Measurements from ENCODE around the gene ATG9A. TPM values are rescaled to one million over a fixed set of nuclear protein-coding genes. Genes with fewer than 3 reads are reported as not detected.

Gene ATG9A
- total RNA-seq, 6 donors from 2014 or later: 40.9 to 57.7 (median 49.8) TPM

DNA sequence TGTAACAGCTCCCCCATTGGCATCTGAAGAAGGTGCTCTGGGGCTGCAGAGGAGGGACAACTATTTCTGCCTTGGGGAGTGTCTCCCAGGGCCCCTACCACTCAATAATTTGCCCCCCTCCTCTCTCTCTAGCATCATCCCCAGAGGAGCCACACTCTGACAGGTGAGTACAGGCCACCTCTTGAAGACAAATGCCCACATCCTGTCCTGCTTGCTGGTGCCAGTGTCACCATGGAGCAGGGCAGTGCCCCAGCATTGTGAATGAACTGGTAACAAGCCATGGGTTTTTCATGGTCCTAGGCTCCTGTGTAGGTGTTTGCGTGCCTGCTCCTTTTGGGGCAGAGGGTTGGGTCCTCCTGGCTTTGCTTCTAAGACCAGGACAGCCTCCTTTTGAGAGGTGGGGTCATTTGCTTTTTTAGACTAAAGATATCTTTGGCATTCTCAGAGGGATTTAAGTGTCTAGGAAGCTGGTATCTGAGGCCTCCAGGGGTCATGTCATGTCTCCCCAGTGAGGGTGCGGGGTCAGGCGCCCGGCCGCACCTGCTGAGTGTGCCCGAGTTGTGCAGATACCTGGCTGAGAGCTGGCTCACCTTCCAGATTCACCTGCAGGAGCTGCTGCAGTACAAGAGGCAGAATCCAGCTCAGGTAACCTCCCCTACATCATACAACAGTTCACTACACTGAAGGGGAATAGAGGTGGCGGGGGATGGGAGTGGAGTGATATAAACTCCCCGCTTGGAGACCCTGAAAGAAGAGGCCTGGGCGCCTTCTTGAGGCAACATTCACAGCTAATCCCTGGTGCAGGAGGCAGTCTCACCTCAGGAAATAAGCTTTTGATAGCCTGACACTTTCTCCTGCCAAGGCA, 49.6 kb downstream of the ATG9A start:
- Histone ChIP-seq H3K4me1 (peaks cover 23 to 32% (median 24%) of the 10 kb centered on the region in 4 donors), H3K9me3 (no peaks in the 10 kb centered on the region), H3K27me3 (no peaks in the 10 kb centered on the region), H3K36me3 (peaks cover 22 to 53% (median 43%) of the 10 kb centered on the region in 4 donors), H3K4me3 (peak overlapping the region in 1 of 4 donors; percentile 91), H3K27ac (peak overlapping the region in 1 of 4 donors; percentile 48)
- peak in 1 of 2 donors; percentile 78 for DNase-seq
- TF ChIP-seq, protein P1, sequence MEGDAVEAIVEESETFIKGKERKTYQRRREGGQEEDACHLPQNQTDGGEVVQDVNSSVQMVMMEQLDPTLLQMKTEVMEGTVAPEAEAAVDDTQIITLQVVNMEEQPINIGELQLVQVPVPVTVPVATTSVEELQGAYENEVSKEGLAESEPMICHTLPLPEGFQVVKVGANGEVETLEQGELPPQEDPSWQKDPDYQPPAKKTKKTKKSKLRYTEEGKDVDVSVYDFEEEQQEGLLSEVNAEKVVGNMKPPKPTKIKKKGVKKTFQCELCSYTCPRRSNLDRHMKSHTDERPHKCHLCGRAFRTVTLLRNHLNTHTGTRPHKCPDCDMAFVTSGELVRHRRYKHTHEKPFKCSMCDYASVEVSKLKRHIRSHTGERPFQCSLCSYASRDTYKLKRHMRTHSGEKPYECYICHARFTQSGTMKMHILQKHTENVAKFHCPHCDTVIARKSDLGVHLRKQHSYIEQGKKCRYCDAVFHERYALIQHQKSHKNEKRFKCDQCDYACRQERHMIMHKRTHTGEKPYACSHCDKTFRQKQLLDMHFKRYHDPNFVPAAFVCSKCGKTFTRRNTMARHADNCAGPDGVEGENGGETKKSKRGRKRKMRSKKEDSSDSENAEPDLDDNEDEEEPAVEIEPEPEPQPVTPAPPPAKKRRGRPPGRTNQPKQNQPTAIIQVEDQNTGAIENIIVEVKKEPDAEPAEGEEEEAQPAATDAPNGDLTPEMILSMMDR (IDR thresholded peaks at IDR 0.05): no peak
- TF ChIP-seq POLR2A (IDR thresholded peaks at IDR 0.05) (no peak), POLR2AphosphoS5 (IDR thresholded peaks at IDR 0.05) (no peak)
- 94 to 100% methylated on average over 2 to 9 of the region's 9 CpGs for WGBS, 2 donors
- no peak for ATAC-seq (ENCODE audit: low FRiP score in 2 of 2)

DNA sequence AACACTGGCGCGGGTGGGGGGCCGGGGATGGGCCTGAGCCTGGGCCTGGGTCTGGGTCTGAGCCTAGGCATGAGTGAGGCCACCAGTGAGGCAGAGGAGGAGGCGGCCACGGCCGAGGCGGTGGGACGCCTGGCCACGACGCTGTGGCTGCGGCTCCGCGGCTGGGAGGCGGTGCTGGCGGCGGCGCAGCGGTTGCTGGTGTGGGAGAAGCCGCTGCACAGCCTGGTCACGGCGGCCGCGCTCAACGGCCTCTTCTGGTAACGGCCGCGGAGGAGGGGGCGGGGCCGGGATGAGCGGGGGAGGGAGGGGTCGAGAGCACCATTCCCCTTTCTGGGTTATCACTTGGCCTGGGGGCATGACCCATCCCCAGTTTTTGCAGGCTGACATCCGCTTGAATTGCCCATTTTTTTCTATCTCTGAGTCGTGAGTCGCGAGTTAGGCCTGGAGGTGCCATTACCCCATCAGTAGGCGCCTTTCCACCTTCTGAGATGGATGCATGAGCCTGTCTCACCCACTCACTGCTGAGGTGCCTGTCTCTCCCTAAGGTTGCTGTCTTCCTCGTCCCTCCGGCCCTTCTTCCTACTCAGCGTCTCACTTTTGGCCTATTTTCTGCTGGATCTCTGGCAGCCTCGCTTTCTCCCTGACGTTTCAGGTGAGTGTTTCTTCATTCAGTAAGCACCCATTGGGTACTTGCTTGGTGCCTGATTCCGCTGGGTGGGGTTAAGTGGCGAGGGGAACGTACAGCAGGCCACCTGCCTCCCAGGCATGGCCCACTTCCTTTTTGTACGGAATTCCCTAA, 50.9 kb downstream of the ATG9A start:
- H3K36me3 ChIP-seq: peaks cover 33 to 58% (median 51%) of the 10 kb centered on the region in 4 donors
- TF ChIP-seq POLR2A (IDR thresholded peaks at IDR 0.05) (no peak), POLR2AphosphoS5 (IDR thresholded peaks at IDR 0.05) (no peak)
- 3 to 10% methylated on average over 19 to 39 of the region's 45 CpGs for WGBS, 2 donors
- H3K27me3 ChIP-seq: no peaks in the 10 kb centered on the region
- H3K27ac ChIP-seq: peak overlapping the region; percentile 96 to 99 (median 98)
- H3K4me1 ChIP-seq: peaks cover 23 to 35% (median 26%) of the 10 kb centered on the region in 4 donors
- no peaks in the 10 kb centered on the region for H3K9me3 ChIP-seq
- peak in 1 of 2 donors; percentile 20 for ATAC-seq (ENCODE audit: low FRiP score in 2 of 2)
- H3K4me3 ChIP-seq: peak overlapping the region; percentile 77 to 91 (median 80)
- peak; percentile 59 to 93 for DNase-seq

DNA sequence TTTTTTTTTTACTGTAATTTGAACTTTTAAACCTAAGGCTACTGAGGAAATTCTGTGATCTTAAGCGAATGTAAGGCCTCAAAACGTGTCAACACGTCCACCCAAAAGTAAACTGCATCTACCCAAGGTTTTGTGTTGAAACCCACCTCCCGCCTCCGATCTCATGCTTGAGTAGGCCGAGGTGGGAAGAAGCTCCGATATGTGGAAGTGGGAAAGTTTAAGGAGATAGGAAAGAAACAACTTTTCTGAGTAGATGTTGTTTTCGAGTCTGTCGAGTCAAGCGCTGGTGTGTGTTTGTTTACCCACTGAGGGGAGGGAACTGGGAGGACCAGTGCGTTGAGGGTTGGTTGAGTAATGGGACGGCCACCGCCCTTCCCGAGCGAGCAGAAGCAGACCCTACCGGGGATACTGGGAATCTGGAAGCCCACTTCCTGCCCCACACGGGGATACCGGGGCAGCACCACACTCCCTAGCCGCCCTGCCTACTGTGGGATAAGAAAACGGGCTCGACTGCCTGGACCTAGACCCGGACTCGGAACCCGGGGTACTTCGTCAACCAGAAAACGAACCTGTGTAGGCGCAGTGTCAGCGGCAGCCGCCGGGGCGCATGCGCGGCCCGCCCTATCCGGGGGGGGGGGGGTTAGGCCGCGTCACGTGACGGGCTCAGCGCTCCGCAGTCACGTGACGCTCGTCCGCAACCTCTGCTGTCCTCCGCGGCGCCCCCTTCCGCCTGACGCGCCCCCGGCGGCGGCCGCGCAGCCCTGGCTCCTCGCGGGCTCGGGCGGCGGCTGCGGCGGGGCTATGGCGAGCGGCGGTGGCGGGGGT, 51.7 kb downstream of the ATG9A start, which contains the start of gene RETREG2:
RETREG2 (plus strand) TSS at position 724 of the 825 bp plus-strand sequence; CDS start at position 802, 78 bp downstream.
- Histone ChIP-seq H3K9me3 (no peaks in the 10 kb centered on the region), H3K27ac (peak within 1 kb of the TSS; percentile 96 to 99 (median 98)), H3K36me3 (peaks cover 28 to 58% (median 51%) of the 10 kb centered on the region in 4 donors), H3K4me3 (peak within 1 kb of the TSS; percentile 79 to 92 (median 86)), H3K4me1 (peaks cover 23 to 35% (median 26%) of the 10 kb centered on the region in 4 donors), H3K27me3 (no peaks in the 10 kb centered on the region)
- DNase-seq: peak; percentile 89 to 95
- TF ChIP-seq, protein P1 (IDR thresholded peaks at IDR 0.05): peak; percentile 51 to 83 (median 67)
- TF ChIP-seq POLR2A (IDR thresholded peaks at IDR 0.05): peak; percentile 78 to 99 (median 94)
- TF ChIP-seq POLR2AphosphoS5 (IDR thresholded peaks at IDR 0.05): peak; percentile 96 to 97
- peak in 2 of 4 donors; percentile 24 to 37 for TF ChIP-seq EP300 (IDR thresholded peaks at IDR 0.05)
- WGBS, 2 donors: 0% methylated on average over 16 to 20 of the region's 67 CpGs
- ATAC-seq (ENCODE audit: low FRiP score in 2 of 2): peak; percentile 92 to 93

DNA sequence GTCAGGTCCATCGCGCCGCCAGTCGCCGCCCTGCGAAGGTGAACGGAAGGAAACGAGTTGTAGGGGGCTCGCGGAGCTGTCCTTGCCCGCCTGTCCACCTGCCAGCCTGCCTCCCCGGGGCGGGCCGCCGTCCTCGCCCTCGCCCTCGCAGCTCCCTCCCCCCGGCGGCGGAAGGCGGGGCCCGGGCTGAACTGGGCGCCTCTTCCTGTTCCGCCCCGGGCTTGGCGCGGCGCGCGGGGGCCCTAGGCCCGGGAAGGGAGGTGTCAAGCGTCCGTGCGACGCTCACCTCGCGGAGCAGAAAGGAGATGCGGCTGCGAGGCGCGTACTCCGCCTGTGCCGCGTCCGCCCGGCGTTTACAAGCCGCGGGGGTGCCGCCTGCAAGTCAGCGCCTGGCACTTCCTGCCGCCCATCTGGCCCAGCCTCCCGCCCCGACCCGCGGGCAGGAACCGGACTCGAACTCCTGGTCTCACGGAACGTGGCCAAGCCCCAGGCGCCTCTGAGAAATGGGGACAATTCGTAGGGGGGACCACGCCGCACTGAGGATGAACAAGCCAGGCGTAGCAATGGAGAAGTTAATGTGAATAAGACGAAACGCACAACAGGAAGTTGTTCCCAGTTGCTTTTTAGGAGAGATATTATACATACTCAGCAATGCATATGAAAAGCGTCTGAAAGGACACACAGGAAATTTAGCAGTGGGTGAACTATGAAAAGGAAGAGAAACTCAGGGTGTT, 52.5 kb downstream of the ATG9A start, which contains the start of gene CNPPD1:
CNPPD1 (minus strand) TSS at position 108 of the 734 bp plus-strand sequence; CDS start at position 11, 97 bp downstream.
- H3K4me1 ChIP-seq: peaks cover 23 to 35% (median 26%) of the 10 kb centered on the region in 4 donors
- H3K4me3 ChIP-seq: peak within 1 kb of the TSS; percentile 79 to 92 (median 86)
- TF ChIP-seq POLR2AphosphoS5 (IDR thresholded peaks at IDR 0.05) (peak; percentile 94 to 98), EP300 (IDR thresholded peaks at IDR 0.05) (peak in 2 of 4 donors; percentile 3 to 6), POLR2A (IDR thresholded peaks at IDR 0.05) (peak; percentile 86 to 99 (median 88))
- TF ChIP-seq, protein P1 (IDR thresholded peaks at IDR 0.05): peak in 4 of 6 experiments; percentile 12 to 39 (median 25)
- ATAC-seq (ENCODE audit: low FRiP score in 2 of 2) (peak; percentile 93 to 94), DNase-seq (peak; percentile 91 to 98)
- WGBS, 2 donors: 0% methylated on average over 13 to 43 of the region's 69 CpGs
- H3K27ac ChIP-seq: peak within 1 kb of the TSS; percentile 96 to 99 (median 98)
- no peaks in the 10 kb centered on the region for H3K27me3 ChIP-seq
- H3K9me3 ChIP-seq: no peaks in the 10 kb centered on the region
- peaks cover 22 to 58% (median 50%) of the 10 kb centered on the region in 4 donors for H3K36me3 ChIP-seq
